Esophagus muscularis mucosa (tissue), 3 donors: ENCODE results near the gene OXER1.

Source experiments
- CTCF ChIP-seq, 3 experiments: fragments of 200-600 bp in 2 of 3; fragments of 450-650 bp in 1 of 3; sonication (generic) in 2 of 3; IDR thresholded peaks; one replicate each; pipeline ENCODE4 v1.5.1; 2017 to 2019; ENCODE audit warnings: antibody characterized with exemption in 3 of 3, mild to moderate bottlenecking in 2 of 3, moderate library complexity in 1 of 3
- POLR2AphosphoS5 ChIP-seq, 2 donors: sonication (generic); formaldehyde crosslinking; IDR thresholded peaks; one replicate each; pipeline ENCODE4 v1.6.1; 2017; ENCODE audit warnings: antibody characterized with exemption in 2 of 2

GRCh38 chr2:42797281-42797680 lies 33.3 kb upstream of the OXER1 start:
- no peak for TF ChIP-seq POLR2AphosphoS5 (IDR thresholded peaks at IDR 0.05)
- TF ChIP-seq CTCF (IDR thresholded peaks at IDR 0.05), result no peak
